ENCODE measurements around the gene F11R. TPM values are rescaled to one million over a fixed set of nuclear protein-coding genes. Genes with fewer than 3 reads are reported as not detected.
A peak's percentile ranks its signal among the peaks of the same experiment; 100 is the strongest.
"Not testable (repeated sequence)": the region's sequence is repeated elsewhere in the genome, so short reads cannot be mapped to it uniquely, and the experiment has no call there.

Gene F11R
- total RNA-seq, 1 experiment from 2014 or later, result 9.2 TPM

GRCh38 chr1:161013131-161013487 lies 7.8 kb downstream of the F11R start:
- no peak for DNase-seq (ENCODE audit: low spot score)

GRCh38 chr1:161012420-161012819 lies 8.5 kb downstream of the F11R start:
- DNase-seq (ENCODE audit: low spot score), result no peak

- no peak for DNase-seq (ENCODE audit: low spot score)
Measured at GRCh38 chr1:161009602-161010211, 11.2 kb downstream of the F11R start.

DNA sequence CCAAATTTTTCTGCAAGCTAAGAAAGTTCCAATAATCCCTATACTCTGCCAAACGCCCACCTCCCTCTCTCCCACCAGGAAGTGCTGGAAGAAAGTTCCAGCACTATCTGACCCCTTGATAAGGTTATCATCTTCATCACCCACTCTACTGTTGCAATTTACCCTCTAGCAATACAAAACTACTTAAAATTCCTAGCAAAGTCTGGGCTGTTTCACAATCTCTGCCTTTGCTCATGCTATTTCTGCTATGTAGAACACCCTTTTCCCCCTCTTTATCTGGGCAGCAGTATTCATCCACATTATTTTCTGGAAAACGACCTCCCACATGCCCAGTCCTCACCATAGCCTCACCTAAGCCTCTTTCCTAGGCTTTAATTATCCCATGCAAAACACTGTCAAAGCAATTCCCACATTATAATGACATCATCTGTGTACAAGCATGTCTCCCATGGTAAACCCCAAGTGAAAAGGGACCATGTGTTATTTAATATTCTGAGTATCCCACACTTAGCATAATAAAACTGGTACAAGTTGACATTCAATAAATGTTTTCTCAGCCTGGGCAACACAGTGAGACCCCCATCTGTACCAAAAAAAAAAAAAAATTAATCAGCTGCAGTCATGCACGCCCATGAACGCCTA lies 12.0 kb downstream of the F11R start:
- no peak for DNase-seq (ENCODE audit: low spot score)

DNA sequence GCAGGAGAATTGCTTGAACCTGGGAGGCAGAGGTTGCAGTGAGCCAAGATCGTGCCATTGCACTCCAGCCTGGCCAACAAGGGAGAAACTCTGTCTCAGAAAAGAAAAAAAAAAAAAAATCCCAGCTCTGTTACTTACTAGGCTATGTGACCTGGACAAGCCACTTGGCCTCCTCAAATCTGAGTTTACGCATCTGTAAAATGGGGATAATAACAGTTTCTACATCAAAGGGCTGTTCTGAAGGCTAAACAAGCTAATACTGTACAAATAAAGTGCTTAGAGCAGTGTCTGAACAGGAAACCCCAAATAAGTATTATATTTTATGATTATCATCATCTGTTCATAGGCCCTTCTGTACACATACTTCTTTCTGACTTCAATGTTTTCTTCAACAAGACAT lies 13.6 kb downstream of the F11R start:
- DNase-seq (ENCODE audit: low spot score), result no peak

DNA sequence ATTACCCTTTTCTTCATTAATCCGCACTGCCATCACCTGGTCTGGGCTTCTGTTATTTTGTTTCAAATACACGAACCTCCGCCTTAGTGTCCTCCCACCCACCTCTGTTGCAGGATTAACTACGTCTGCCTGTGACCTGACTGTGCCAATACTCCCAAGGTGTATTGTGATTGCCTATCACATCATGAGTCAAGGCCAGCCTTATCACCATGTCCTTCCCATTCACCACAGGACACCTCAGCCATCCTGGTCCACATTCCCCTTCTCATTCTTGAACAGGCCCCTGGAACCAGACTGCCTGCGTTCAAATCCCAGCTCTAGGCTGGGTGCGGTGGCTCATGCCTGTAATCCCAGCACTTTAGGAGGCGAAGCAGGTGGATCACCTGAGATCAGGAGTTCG lies 14.4 kb downstream of the F11R start:
- DNase-seq (ENCODE audit: low spot score), result no peak

- DNase-seq (ENCODE audit: low spot score), result no peak
Measured at GRCh38 chr1:161001525-161001924, 19.4 kb downstream of the F11R start.

- DNase-seq (ENCODE audit: low spot score), result no peak
Measured at GRCh38 chr1:161000736-161001480, 20.0 kb downstream of the F11R start.

- no peak for DNase-seq (ENCODE audit: low spot score)
Measured at GRCh38 chr1:160999376-160999775, 21.6 kb downstream of the F11R start.

DNA sequence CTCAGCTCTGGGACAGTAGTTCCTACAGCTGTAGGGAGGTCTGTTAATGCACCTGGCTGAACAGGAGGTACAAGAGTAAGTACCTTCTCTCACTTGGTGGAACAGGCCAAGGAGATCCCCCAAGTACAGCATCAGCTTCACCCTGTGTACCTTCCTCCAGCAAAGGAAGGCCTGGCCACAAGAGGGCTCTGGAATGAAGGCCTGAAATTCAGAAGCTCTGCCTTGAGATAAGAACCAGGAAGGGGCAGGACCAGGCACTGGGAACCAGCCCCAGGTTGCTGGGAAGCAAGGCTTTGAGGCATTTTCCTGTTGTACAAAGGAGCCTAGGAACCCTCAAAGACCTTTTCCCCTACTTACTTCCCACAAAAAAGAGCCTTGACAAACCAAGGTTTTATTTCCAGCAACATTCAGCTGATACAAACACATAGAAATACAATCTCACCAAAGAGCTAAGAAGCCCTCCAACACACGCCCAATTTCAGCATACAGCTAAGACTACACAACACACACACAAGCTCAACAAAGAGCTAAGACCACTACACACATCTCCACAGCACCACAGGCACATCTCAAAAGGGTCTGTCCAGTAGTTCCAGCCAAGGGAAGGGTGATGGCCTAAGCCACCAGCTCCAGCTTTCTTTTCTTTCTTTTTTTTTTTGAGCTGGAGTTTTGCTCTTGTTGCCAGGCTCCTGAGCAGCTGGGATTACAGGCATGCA lies 23.5 kb downstream of the F11R start:
- DNase-seq (ENCODE audit: low spot score), result peak; percentile 64

- DNase-seq (ENCODE audit: low spot score), result peak; percentile 95
Measured at GRCh38 chr1:160996178-160996577, 24.8 kb downstream of the F11R start.

GRCh38 chr1:160993544-160994193 lies 27.3 kb downstream of the F11R start:
- peak; percentile 54 for DNase-seq (ENCODE audit: low spot score)

GRCh38 chr1:160992036-160992435 lies 28.9 kb downstream of the F11R start:
- not testable (repeated sequence) for DNase-seq (ENCODE audit: low spot score)

- DNase-seq (ENCODE audit: low spot score), result no peak
Measured at GRCh38 chr1:160987359-160988050, 33.4 kb downstream of the F11R start.

- DNase-seq (ENCODE audit: low spot score), result no peak
Measured at GRCh38 chr1:160985723-160986122, 35.2 kb downstream of the F11R start.

DNA sequence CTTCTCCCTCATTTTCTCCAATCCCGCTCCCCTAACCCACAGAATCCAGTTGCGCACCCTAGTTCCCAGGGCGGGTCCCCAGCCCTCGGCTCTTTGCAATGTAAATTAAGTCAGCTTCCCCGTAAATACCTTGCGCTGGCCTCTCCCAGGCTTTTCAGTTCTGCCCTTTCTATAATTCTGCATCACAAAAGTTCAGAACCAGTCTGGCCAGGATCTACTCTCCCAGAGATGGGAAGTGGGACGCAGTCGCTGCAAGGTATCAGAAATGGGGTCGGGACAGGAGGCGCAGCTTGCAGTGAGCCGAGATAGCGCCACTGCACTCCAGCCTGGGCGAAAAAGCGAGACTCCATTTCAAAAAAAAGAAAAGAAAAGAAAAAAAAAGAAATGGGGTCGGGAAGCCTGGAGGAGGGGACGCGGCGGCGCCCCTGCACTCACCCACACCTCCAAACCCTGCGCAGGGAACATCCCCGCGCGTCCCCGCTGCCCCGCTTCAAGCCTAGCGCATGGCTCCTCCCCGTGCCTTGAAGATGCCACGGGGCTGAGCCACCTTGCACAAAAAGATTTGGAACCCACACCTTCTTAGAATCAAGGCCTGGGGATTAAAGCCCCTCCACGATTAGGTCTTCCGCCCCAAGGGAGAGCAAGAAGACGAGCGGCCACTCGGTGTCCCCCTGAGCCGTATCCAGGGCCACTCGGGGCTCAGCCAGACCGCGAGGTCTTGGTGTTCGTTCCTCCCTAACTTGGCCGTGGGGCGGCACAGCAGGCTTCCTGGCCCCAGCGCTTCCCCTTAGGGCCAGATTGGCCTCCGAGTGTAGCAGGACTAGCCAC lies 39.2 kb downstream of the F11R start:
- DNase-seq (ENCODE audit: low spot score), result no peak

GRCh38 chr1:160979286-160979685 lies 41.7 kb downstream of the F11R start:
- no peak for DNase-seq (ENCODE audit: low spot score)

DNA sequence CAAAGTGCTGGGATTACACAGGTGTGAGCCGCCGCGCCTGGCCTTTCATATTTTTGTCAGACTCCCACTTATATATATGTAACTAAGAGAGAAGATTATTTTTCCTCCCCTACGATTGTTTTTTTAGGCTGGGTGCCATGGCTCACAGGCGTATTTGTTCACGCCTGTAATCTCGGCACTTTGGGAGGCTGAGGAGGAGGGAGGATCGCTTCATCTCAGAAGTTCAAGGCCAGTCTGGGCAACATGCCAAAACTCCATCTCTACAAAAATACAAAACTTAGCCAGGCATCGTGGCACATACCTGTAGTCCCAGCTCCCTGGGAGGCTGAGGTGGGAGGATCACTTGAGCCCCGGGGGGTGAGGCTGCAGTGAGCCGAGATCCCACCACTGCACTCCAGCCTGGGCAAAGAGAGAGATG lies 42.4 kb downstream of the F11R start:
- DNase-seq (ENCODE audit: low spot score), result no peak

DNA sequence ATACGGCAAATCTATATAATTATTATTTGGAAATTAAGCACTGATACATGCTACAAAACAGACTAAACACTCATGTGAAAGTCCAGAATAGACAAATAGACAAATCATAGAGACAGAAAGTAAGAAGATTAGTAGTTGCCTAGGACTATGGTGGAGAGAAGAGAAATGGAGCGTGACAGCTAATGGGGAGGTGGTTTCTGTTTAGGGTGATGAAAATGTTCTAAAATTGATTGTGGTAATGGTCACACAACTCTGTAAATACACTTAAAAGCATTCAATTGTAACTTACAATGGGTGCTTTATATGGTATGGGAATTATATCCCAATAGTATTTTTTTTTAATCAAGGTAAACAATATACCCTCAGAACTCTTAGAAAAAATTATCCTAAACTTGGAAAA lies 45.9 kb downstream of the F11R start:
- DNase-seq (ENCODE audit: low spot score), result no peak

GRCh38 chr1:160973491-160973890 lies 47.5 kb downstream of the F11R start:
- DNase-seq (ENCODE audit: low spot score), result no peak
